ENCODE results near the gene IPO7.

The IPO7 gene

DNA sequence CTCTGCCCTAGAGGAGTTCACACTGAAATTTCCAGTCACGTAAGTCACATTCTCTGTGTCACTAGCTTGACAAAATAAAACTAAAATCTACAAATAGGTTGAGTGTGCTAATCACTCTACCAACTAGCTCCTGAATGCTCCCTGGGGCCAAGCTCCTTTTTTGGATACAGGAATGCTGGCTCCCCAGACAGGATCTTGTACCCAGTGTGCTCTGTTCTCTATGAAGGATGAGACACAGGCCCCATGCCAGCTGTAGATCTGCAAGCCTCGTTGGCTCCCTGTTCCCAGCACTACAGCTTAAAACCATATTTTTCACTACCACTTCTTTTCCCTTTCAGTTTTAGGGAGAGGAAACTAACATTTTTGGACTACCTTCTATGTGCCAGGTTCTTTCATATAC lies 3.7 kb upstream of the IPO7 start:
- peaks cover 1% of the 10 kb centered on the region for H3K4me1 ChIP-seq (ENCODE audit: low read depth, poor library complexity, severe bottlenecking)
- no peaks in the 10 kb centered on the region for H3K27me3 ChIP-seq (ENCODE audit: insufficient read depth, low read depth)
- TF ChIP-seq, protein P1, sequence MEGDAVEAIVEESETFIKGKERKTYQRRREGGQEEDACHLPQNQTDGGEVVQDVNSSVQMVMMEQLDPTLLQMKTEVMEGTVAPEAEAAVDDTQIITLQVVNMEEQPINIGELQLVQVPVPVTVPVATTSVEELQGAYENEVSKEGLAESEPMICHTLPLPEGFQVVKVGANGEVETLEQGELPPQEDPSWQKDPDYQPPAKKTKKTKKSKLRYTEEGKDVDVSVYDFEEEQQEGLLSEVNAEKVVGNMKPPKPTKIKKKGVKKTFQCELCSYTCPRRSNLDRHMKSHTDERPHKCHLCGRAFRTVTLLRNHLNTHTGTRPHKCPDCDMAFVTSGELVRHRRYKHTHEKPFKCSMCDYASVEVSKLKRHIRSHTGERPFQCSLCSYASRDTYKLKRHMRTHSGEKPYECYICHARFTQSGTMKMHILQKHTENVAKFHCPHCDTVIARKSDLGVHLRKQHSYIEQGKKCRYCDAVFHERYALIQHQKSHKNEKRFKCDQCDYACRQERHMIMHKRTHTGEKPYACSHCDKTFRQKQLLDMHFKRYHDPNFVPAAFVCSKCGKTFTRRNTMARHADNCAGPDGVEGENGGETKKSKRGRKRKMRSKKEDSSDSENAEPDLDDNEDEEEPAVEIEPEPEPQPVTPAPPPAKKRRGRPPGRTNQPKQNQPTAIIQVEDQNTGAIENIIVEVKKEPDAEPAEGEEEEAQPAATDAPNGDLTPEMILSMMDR (conservative IDR thresholded peaks at IDR 0.05; ENCODE audit: low read depth, low read length) = no peak
- H3K79me2 ChIP-seq (ENCODE audit: insufficient read depth, low read depth) = peaks cover 14% of the 10 kb centered on the region
- H3K4me3 ChIP-seq (IDR thresholded peaks at IDR 0.05; ENCODE audit: insufficient read depth, low read depth, low read length) = no peak overlapping the region
- H4K20me1 ChIP-seq (ENCODE audit: insufficient read depth) = no peaks in the 10 kb centered on the region
- no peak overlapping the region for H3K9ac ChIP-seq
- no peak overlapping the region for H2AFZ ChIP-seq (ENCODE audit: low read depth)
- no peak overlapping the region for H3K27ac ChIP-seq
- no peaks in the 10 kb centered on the region for H3K36me3 ChIP-seq (ENCODE audit: insufficient read depth)
- no peak overlapping the region for H3K4me2 ChIP-seq

DNA sequence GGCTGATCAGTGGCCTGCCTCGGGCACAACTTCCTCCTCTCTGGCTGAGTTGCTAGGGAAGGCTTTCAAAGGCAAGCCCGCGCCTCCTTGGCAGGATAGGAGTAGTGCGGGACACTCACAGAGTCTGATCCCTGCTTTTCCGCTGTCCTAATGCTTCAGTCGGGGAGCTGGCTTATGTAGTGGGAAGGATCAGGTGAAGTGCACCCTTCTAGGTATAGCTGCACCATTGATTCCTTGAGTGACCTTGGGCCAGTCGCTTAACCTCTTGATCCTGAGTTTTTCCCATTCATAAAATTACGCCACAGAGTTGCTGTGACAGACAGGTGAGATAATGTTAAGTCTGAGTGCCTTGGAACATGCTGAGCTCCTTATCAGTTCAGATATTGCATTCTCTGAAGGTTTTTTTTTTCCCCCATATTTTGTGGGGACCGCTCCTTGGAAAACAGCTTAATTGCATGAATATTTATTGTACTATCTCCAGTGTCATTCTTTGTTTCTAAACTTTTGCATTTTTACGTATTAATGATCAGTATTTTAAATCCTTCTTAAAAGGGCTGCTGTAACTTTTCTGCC lies 961 bp downstream of the IPO7 start:
- Histone ChIP-seq H3K27me3 (ENCODE audit: insufficient read depth, low read depth) (no peaks in the 10 kb centered on the region), H2AFZ (ENCODE audit: low read depth) (peak overlapping the region; percentile 91; the same call in 1 of the 2 replicates), H3K9ac (peak overlapping the region; percentile 99)

DNA sequence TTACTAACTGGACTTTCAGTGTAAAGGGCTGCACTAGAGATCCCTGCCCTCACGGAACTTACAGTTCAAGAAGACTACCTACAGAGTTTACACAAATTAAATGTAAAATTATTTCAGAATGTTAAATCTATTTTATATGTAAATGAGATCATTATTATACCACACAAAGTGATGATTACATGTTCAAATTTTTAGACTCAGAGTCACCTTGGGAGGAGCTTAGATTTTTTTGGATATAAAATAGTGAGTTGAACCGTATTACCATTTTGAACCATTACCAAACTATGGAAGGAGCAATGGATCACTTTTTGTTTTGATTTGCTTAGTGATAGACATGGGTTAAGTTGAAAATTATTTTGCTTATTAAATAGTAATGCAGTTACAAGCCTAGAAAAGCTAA lies 1.6 kb downstream of the IPO7 start:
- no peak overlapping the region for H2AFZ ChIP-seq (ENCODE audit: low read depth)
- TF ChIP-seq, protein P1 (conservative IDR thresholded peaks at IDR 0.05; ENCODE audit: low read depth, low read length) = no peak
- H4K20me1 ChIP-seq (ENCODE audit: insufficient read depth) = peaks cover 34% of the 10 kb centered on the region
- no peaks in the 10 kb centered on the region for H3K36me3 ChIP-seq (ENCODE audit: insufficient read depth)
- peaks cover 37% of the 10 kb centered on the region for H3K4me1 ChIP-seq (ENCODE audit: low read depth, poor library complexity, severe bottlenecking)
- peak overlapping the region; percentile 99; the same call in 1 of the 2 replicates for H3K9ac ChIP-seq
- H3K4me2 ChIP-seq = peak overlapping the region; percentile 90
- no peaks in the 10 kb centered on the region for H3K27me3 ChIP-seq (ENCODE audit: insufficient read depth, low read depth)
- H3K27ac ChIP-seq = no peak overlapping the region; the same call in 1 of the 2 replicates
- H3K4me3 ChIP-seq (IDR thresholded peaks at IDR 0.05; ENCODE audit: insufficient read depth, low read depth, low read length) = no peak overlapping the region
- peaks cover 67% of the 10 kb centered on the region for H3K79me2 ChIP-seq (ENCODE audit: insufficient read depth, low read depth)

More for the DNA sequence above, 961 bp downstream of the IPO7 start:
- H3K27ac ChIP-seq = peak overlapping the region; percentile 92
- TF ChIP-seq, protein P1 (conservative IDR thresholded peaks at IDR 0.05; ENCODE audit: low read depth, low read length) = no peak
- no peaks in the 10 kb centered on the region for H3K36me3 ChIP-seq (ENCODE audit: insufficient read depth)
- no peak overlapping the region for H3K4me3 ChIP-seq (IDR thresholded peaks at IDR 0.05; ENCODE audit: insufficient read depth, low read depth, low read length)
- H3K4me2 ChIP-seq = peak overlapping the region; percentile 90
- H3K4me1 ChIP-seq (ENCODE audit: low read depth, poor library complexity, severe bottlenecking) = peaks cover 34% of the 10 kb centered on the region
- H3K79me2 ChIP-seq (ENCODE audit: insufficient read depth, low read depth) = peaks cover 61% of the 10 kb centered on the region
- peaks cover 27% of the 10 kb centered on the region for H4K20me1 ChIP-seq (ENCODE audit: insufficient read depth)

DNA sequence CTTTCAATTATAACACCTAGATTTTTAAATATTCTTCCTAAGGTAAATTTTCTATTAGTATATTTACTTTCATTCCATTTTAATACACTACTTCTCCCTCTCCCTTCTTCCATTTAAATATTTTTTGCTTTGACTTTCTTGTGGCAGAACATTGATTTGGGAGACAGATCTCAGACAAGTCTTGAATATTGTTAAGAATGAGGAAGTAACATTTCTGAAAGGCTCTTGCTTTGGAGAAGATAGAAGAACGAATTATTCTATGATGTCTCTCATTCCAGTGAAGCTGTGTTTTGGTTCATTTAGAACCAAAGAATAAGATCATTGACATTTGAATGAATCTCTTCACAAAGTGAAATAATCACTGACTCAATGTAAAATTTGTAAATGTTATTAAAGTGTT lies 2.4 kb downstream of the IPO7 start:
- Histone ChIP-seq H3K36me3 (ENCODE audit: insufficient read depth) (no peaks in the 10 kb centered on the region), H2AFZ (ENCODE audit: low read depth) (no peak overlapping the region), H3K79me2 (ENCODE audit: insufficient read depth, low read depth) (peaks cover 75% of the 10 kb centered on the region), H3K9ac (no peak overlapping the region), H3K4me1 (ENCODE audit: low read depth, poor library complexity, severe bottlenecking) (peaks cover 45% of the 10 kb centered on the region), H3K4me2 (0 out of 2 replicates have a peak overlapping the region, but pooled peaks have one; percentile 0), H3K27me3 (ENCODE audit: insufficient read depth, low read depth) (no peaks in the 10 kb centered on the region), H3K27ac (no peak overlapping the region), H4K20me1 (ENCODE audit: insufficient read depth) (peaks cover 41% of the 10 kb centered on the region), H3K4me3 (IDR thresholded peaks at IDR 0.05; ENCODE audit: insufficient read depth, low read depth, low read length) (no peak overlapping the region)
- TF ChIP-seq, protein P1 (conservative IDR thresholded peaks at IDR 0.05; ENCODE audit: low read depth, low read length) = no peak

Measured in KMS-11 (cell line).